ENCODE measurements around the gene RHD.
"Not testable (repeated sequence)": the region's sequence is repeated elsewhere in the genome, so short reads cannot be mapped to it uniquely, and the experiment has no call there.

Gene RHD

GRCh38 chr1:25272238-25272637 lies at the start of gene RHD:
TSS of gene RHD (plus strand) at chr1:25272509. CDS start at chr1:25272548, 39 bp downstream.
- not testable (repeated sequence) for DNase-seq

GRCh38 chr1:25222606-25223005 lies 49.7 kb upstream of the RHD start:
- no peak for DNase-seq

- DNase-seq: no peak
Observed at GRCh38 chr1:25223471-25223870, 48.8 kb upstream of the RHD start.

- DNase-seq: peak; percentile 88 to 92
Observed at GRCh38 chr1:25232027-25232865, 40.1 kb upstream of the RHD start, which contains the start of gene SYF2. TSS of gene SYF2 (minus strand) at chr1:25232502. CDS start at chr1:25232467, 35 bp downstream.

- DNase-seq: peak; percentile 67 to 78
Observed at GRCh38 chr1:25232866-25233784, 39.2 kb upstream of the RHD start.

GRCh38 chr1:25235411-25235810 lies 36.9 kb upstream of the RHD start:
- not testable (repeated sequence) for DNase-seq

- not testable (repeated sequence) for DNase-seq
Observed at GRCh38 chr1:25236261-25236660, 36.0 kb upstream of the RHD start.

- no peak for DNase-seq
Observed at GRCh38 chr1:25238046-25238445, 34.3 kb upstream of the RHD start.

- DNase-seq: peak; percentile 94 to 96
Observed at GRCh38 chr1:25239681-25240541, 32.4 kb upstream of the RHD start.

- no peak for DNase-seq
Observed at GRCh38 chr1:25243907-25244306, 28.4 kb upstream of the RHD start.

- DNase-seq: no peak
Observed at GRCh38 chr1:25245393-25245792, 26.9 kb upstream of the RHD start.

GRCh38 chr1:25245809-25246599 lies 26.3 kb upstream of the RHD start:
- DNase-seq: no peak

GRCh38 chr1:25246600-25247023 lies 25.7 kb upstream of the RHD start:
- peak in 1 of 2 experiments; percentile 39 for DNase-seq

GRCh38 chr1:25247024-25247828 lies 25.1 kb upstream of the RHD start, which contains the start of gene RSRP1:
TSS of gene RSRP1 (minus strand) at chr1:25247454. CDS start at chr1:25246963, 491 bp downstream.
- DNase-seq: peak; percentile 100

GRCh38 chr1:25247829-25248754 lies 24.2 kb upstream of the RHD start:
- no peak for DNase-seq

GRCh38 chr1:25253911-25254310 lies 18.4 kb upstream of the RHD start:
- no peak for DNase-seq

GRCh38 chr1:25255706-25256577 lies 16.4 kb upstream of the RHD start:
- DNase-seq: no peak

GRCh38 chr1:25256578-25256965 lies 15.7 kb upstream of the RHD start:
- DNase-seq: no peak
